NCI-H446 (cell line): ENCODE results near the gene ATP5ME.
A peak's percentile ranks its signal among the peaks of the same experiment; 100 is the strongest.
"Not testable (repeated sequence)": the region's sequence is repeated elsewhere in the genome, so short reads cannot be mapped to it uniquely, and the experiment has no call there.

ENCODE experiments used
- DNase-seq, 2 experiments: peaks; one replicate each; lab custom pipeline; 2025; lab: John Stamatoyannopoulos, UW

ATP5ME gene

DNA sequence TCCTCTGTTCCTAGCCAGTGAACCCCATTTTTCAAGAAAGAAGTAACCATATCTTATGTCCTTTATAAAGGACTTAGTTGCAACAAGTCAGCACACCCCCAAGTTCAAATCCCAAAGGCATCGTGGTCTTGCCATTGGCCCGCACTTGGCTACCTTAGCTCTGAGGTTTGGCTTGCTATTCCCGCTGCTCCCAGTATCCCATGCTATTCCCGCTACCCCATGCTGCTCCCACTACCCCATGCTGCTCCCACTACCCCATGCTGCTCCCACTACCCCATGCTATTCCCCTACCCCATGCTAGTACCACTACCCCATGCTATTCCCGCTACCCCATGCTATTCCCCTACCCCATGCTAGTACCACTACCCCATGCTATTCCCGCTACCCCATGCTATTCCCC, 5.9 kb downstream of the ATP5ME start:
- DNase-seq = not testable (repeated sequence)

DNA sequence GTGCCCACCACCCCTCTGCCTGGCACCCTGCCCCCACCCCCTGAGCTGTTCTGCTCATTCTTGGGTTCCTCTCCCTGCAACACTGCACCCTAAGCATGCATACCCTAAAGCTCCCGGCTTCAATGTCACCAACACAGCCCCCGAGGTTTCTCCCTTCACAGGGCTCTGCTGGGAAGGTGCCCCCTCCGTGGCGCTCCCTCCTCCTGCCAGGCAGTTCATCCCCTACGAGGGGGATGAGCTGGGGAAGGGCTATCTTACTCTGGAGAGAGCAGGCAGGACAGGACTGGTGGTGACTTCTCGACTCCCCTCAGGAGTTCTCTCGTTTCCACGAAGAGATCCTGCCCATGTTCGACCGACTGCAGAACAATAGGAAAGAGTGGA, 6.5 kb downstream of the ATP5ME start:
- DNase-seq = no peak

DNA sequence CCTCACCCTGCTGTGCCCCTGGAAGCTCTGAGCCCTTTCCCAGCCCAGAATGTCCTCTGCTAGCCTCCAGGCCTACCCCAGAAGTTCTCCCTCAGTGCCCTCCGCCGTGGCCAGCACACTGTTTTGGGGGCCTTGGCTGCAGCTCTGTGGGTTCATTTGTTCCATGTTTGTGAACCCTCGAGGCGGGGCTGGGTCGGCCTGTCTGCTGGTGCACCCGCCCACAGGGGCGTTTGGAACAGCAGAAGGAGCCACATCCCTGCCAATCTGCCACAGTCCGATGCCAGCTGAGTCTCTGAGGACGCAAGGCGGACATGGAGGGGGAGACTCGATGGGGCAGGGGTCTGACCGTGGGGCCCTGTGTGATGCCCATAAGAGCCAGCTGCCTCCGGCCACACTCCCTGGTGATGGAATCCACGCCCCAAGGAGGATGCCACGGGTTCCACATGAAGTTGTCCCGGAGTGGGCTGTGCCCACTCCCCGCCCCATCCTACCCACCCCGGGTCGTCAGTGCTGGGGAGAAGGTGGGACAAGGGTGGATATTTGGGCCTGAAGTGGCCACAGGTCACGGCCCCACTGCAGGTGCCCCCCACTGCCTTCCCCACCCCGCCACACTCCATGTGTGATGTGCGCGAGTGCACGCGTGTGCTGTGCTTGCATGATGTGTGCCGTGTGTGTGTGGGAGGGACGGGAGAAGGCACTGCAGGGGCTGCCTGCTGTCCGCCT, 7.1 kb downstream of the ATP5ME start:
- no peak for DNase-seq

DNA sequence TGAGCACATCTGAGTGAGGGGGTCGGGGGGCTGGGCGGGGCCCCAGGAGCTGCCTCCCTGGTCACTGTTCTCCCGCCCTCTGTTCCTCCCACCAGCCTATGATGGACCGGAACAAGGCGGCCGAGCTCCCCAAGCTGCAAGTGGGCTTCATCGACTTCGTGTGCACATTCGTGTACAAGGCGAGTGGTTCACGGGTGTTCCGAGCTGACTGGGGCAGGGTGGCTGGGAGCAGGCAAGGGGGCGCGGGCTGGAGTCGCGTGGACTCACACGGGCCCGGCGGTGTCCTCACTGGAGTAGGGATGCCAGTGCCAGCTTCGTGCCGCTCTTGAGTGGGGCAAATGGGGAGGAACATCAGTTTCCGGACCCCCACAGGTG, 7.7 kb downstream of the ATP5ME start:
- DNase-seq = no peak

DNA sequence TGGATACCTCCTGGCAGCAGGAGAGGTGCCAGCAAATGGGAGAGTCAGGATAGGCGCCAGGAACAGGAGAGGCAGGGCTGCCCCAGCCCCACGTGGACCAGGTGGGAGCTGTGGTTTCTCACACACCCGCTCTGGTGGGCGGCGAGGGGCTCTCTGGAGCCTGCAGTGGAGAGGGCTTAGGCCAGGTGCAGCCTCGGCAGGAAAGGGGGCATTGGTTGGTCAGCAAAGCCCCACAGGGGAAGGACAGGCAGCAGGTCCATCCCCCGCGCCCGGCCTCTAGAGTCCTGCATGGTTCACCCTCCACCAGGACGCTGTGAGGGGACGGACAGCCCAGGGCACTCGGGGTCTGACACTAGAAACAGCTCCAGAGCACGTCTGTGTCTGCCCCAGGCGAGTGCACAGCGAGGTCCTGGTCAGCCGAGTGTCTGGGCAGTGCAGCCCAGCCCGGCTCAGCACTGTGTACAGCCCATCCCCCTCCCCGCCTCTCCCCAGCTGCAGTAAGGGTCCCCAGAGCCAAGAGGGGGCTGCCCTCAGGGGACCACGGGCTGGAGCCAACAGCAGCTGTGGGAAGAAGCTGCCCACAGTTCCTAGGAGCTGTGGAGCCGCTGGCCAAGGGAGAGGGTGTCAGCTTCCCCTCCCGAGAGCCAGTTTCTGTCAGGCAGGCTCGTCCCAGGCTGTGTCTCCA, 8.2 kb downstream of the ATP5ME start:
- no peak for DNase-seq

DNA sequence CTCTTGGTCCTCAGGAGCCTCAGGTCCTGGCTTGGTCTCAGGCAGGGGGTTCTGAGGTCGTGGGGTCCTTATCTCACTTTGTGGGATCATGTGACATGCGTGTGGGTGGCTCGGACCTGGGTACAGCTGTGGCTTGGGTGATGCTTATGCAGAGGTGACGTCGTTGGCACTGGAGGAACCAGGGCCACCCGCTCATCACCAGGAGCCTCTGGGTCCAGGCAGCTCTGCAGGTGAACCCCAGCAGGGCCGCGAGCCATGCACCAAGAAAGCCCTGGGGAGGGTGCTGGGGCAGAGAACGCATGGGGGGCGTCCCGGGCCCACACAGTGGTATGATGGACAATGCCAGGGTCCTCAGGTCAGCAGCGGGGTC, 8.7 kb downstream of the ATP5ME start:
- no peak for DNase-seq

DNA sequence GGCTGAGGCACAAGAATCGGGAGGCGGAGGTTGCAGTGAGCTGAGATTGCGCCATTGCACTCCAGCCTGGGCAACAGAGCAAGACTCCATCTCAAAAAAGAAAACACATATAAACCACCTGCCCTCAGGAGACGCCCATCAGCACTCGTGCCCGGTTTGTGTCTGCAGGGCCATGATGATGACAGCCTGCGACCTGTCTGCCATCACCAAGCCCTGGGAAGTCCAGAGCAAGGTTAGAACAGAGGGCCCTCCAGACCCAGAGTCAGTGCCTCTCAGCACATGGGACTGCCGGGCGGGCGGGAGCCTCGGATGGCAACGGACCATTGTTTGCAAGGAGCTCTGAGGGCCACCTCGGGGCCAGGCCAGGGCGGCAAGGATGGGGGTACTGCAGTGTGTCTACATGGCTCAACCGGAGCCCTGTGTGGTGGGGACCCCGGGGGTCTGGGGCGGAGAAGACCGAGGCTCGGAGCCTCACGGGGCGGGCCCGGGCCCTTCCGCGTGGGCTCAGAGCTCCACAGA, 9.3 kb downstream of the ATP5ME start:
- no peak for DNase-seq

DNA sequence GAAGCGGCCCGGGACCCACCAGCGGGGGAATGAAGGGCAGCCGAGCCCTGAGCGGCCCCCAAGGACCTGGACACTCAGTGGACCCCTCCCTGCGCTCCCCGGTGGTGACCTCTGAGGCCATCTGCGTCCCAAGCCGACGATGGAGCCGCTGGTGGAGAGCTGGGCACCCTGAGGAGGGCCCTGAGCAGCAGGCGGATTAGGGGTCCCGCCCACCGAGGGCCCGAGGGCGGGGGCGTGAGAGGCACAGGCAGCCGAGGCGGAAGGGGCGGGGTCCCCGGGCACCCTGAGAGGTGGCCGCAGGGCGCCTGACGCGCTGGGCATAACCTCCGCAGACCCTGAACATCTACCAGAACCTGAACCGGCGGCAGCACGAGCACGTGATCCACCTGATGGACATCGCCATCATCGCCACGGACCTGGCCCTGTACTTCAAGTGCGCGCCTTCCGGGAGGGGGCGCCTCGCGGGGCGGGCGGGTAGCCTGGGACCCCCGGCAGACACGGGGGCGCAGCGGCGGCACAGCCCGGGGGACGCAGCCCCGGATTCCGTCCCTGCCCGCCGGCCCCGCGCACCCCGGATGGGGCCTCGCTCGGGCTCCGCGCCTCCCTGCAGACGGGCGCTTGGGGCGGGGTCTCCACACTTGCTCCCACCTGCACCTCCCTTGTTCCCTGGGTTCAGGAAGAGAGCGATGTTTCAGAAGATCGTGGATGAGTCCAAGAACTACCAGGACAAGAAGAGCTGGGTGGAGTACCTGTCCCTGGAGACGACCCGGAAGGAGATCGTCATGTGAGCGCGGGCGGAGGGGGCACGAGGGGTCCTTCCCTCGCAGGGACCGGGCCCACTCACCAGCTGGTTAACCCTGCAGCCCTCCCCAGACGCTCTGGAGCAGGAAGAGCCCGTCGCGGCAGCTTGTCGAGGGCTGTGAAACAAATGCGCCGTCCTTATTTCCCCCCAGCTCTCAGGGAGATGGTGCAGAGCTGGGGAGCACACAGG, 10.3 kb downstream of the ATP5ME start:
- peak in 1 of 2 experiments; percentile 22 for DNase-seq

DNA sequence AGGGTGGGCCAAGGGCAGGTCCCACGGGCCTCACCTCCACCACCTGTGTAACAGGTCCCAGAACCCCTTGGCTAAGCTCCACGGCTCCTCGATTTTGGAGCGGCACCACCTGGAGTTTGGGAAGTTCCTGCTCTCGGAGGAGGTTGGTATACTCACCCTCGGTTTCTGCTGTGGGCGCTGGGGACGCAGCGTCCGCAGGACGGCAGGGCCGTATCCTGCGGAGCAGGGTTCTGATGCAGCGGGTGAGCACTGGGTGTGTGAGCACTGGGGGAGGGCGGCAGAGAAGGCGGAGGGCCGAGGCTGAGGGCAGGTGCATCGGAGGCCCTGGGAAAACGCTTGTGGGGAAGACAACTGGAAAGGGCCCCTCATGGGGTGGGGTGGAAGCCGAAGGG, 11.0 kb downstream of the ATP5ME start:
- no peak for DNase-seq

DNA sequence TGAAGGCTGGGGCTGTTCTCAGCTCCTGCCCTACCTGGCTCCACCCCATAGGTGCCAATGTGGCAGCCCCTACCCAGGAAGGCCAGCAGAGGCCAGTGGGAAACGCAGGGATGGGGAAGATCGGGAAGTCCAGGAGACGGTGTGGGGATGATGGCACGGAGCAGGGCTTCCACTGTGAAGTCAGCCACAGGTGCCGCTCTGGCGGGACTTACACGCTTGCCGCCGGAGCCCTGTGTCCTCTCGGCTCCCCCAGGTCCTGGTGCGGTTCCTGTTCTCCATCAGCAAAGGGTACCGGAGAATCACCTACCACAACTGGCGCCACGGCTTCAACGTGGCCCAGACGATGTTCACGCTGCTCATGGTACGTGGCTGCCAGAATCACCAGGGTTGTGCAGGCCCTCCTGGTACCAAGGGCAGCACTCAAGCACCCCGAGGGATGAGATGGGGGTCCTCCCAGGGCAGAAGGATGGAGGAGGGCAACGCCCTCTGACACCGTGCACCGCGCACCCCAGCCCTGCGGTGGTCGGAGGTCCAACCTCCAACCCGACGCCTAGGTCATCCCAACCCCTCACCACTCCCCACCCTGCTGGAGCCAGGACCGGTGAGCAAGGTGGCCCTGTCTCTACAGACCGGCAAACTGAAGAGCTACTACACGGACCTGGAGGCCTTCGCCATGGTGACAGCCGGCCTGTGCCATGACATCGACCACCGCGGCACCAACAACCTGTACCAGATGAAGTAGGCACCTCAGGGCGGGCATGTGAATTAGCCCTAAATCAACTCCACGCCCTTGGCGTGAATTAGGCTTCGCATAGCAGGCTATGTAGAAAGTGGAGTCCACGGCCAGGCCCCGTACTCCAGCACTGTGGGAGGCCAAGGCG, 12.0 kb downstream of the ATP5ME start:
- no peak for DNase-seq

DNA sequence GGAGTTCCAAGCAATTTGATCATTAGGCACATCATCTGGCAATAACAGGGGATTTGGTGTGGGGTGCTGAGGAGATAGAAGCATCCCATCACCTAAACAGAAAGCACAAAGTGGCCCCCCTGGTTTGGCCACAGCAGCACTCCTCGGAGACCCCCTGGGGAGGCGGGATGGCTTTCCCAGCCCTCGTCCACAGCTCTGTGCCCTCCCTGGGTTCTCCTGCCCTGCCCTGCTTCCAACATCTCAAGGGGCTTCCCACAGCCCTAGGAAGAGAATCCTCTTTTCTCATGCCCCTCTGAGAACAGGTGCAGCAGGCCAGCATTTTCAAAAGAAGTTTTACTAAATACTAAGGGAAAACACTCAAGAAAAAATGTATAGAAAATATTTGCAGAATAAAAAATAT, 12.8 kb downstream of the ATP5ME start:
- DNase-seq = no peak

DNA sequence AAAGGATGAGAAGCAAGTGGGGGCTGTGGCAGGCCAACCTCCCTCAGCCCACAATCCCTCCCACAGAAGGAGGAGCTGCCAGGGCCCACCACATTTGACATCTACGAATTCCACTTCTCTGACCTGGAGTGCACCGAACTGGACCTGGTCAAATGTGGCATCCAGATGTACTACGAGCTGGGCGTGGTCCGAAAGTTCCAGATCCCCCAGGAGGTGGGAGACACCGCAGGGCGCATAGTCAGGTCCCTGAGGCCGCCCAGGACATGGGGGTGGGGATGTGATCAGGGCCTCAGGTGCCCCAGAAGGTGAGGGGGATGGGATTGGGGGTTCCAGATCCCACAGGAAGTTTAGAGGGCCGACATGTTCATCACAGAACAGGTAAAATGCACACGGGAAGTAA, 13.7 kb downstream of the ATP5ME start:
- DNase-seq = no peak

DNA sequence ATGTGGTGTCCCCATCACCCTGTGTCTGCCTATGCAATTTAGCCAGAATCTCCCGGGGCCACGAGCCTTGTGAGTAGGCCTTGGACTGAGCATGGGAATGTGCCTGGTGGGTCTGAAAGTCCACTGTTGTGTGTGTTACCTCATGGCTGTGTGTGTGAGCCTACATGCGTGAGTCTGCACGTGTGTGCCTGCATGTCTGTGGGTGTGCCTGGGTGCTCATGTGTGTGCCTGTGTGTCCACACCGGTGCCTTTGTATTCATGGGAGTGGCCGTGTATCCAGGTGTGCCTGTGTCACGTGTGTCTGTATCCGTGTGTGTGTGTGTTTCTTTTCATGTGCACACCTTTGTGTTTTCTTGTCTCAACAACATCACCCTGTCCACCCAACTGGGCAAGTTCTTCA, 14.2 kb downstream of the ATP5ME start:
- no peak for DNase-seq

DNA sequence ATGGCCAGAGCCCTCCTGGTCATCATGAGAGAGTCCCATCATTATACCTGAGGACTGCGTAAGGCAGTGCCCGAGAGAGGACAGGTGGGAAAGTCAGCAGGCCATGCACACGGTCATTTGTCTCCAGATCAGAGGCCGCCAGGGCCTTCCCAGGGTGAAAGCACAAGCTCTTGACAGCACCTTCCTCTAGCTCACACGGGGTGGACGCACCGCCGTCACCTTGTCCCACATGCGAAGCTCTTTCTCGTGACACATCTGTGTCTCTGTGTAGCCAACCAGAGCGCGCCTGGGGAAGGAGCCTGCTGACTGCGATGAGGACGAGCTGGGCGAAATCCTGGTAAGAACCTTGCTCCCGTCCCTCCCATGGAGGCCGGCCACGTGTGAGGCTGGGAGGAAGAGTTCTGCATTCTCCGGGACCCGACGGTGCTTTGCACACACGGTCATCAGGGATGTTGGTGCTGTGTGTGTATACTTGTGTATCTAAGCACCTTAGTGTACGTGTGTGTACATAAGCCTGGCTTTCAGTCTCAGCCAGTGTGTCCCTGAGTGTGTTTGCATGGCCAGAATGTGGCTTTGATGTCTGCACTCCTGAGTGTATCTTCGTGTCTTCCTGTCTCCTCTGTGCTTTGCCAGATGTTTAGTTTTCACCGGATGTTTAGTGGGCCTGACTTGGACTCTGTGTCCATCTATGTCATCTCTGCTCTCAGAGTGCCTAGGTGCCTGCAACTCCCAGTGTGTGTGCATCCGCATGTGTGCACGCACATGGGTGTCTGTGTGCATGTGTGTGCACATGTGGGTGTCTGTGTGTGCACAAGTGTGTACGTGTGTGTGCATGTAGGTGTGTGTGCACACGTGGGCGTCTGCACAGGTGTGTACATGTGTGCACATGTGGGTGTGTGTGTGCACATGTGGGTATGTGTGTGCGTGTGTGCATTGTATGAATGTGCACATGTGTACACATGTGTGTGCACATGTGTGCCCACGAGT, 15.1 kb downstream of the ATP5ME start:
- no peak for DNase-seq

DNA sequence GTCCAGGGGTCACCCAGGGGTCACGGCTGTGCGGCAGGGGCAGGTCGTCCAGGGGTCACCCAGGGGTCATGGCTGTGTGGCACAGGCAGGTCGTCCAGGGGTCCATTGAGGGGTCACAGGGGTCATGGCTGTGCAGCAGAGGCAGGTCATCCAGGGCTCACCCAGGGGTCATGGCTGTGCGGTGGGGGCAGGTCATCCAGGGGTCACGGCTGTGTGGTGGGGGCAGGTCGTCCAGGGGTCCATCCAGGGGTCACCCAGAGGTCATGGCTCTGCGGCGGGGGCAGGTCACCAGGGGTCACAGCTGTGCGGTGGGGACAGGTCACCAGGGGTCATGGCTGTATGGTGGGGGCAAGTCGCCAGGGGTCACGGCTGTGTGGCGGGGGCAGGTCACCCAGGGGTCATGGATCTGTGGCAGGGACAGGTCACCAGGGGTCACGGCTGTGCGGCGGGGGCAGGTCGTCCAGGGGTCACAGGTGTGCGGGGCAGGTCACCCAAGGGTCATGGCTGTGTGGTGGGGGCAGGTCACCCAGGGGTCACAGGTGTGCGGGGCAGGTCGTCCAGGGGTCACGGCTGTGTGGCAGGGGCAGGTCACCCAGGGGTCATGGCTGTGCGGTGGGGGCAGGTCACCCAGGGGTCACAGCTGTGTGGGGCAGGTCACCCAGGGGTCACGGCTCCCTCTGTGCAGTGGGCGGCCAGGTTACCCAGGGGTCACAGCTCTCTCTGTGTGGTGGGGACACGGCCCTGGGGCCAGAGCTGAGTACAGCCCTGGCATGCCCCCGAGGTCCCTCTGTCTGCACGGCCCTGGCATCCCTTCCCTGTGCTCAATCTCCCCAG, 16.0 kb downstream of the ATP5ME start:
- DNase-seq = no peak

DNA sequence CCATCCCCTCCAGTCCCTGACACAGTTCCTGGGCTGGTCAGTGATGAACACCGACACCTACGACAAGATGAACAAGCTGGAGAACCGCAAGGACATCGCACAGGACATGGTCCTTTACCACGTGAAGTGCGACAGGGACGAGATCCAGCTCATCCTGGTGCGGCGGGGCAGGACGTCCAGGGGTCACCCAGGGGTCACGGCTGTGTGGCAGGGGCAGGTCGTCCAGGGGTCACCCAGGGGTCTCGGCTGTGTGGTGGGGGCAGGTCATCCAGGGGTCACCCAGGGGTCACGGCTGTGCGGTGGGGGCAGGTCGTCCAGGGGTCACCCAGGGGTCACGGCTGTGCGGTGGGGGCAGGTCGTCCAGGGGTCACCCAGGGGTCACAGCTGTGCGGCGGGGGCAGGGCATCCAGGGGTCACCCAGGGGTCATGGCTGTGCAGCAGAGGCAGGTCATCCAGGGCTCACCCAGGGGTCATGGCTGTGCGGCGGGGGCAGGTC, 16.7 kb downstream of the ATP5ME start:
- no peak for DNase-seq

DNA sequence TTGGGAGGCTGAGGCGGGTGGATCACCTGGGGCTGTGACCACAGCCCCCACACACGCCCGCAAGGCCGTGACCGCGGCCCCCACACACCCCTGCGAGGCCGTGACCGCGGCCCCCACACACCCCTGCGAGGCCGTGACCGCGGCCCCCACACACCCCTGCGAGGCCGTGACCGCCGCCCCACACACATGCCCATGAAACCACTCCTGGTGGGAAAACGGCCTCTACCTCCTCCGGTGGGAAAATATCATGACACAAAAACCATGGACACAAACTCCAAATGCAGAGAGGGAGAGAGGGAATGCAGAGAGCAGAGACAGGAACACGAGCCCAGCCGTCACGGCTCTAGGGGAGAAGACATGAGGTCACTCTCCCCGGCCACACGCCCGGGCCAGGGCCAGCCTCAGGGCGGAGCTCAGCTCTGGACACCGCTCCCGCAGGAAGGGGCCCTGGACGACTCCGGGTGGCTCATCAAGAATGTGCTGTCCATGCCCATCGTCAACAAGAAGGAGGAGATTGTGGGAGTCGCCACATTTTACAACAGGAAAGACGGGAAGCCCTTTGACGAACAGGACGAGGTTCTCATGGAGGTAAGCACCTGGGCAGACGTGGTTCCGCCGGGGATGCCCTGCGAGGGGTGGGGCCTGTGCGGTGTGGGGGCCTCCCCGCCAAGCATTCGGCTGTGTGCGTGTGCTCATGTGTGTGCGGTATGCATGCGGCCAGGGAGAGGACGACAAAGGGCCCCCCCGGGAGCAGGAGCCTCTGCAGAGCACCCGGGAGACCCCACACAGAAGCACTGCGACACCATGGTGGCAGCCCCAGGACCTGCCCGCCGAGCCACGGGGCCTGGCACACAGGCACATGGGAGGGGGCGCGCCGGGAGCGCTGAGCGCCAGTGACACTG, 17.4 kb downstream of the ATP5ME start:
- no peak for DNase-seq

DNA sequence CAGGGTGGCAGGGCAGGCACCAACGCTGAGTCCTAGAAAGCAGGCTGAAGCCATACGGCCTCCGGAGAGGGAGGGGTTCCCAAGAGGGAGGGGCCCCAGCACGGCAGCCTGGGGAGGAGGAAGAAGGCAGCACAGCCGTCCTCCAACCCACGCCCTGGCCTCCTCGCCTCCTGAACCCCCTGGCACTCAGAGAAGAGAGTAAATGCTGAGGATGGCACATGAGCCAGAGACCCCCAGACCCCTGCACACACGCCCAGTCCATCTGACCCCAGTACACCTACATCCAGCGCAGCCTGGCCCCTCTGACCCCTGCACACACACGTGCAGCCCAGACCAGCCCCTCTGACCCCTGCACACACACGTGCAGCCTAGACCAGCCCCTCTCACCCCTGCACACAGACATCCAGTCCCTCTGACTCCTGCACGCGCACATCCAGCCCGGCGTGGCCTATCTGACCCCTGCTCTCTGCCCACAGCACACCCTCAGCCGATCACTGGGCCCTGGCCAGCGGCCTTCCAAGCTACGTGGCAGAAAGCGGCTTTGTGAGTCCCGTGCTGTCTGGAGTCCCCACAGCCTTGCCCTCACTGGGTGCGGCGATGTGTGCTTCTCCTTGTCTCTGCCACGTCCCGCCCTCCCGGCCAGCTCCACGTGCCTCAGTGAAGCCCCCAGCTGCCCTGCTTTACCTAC, 18.5 kb downstream of the ATP5ME start:
- no peak for DNase-seq
